ENCODE results near the gene CDC14A.

The CDC14A gene

GRCh38 chr1:100449477-100449876 is 97.2 kb downstream of the CDC14A start:
- Histone ChIP-seq H3K27me3 (no peaks in the 10 kb centered on the region), H3K36me3 (0 out of 2 replicates have a peak, but pooled peaks cover 3% of the 10 kb centered on the region), H3K4me1 (no peaks in the 10 kb centered on the region), H3K4me3 (ENCODE audit: low read depth, low read length) (no peak overlapping the region), H3K9me3 (no peaks in the 10 kb centered on the region)
- no peak for TF ChIP-seq CTCF (IDR thresholded peaks at IDR 0.05; ENCODE audit: low read depth, low read length)
- DNase-seq = no peak

GRCh38 chr1:100452641-100453040 is 100.3 kb downstream of the CDC14A start:
- H3K4me1 ChIP-seq = no peaks in the 10 kb centered on the region
- peaks cover 3% of the 10 kb centered on the region; the same call in 1 of the 2 replicates for H3K36me3 ChIP-seq
- H3K9me3 ChIP-seq = no peaks in the 10 kb centered on the region
- TF ChIP-seq CTCF (IDR thresholded peaks at IDR 0.05; ENCODE audit: low read depth, low read length) = no peak
- DNase-seq = no peak
- H3K4me3 ChIP-seq (ENCODE audit: low read depth, low read length) = no peak overlapping the region
- no peaks in the 10 kb centered on the region for H3K27me3 ChIP-seq

GRCh38 chr1:100455478-100456072 is 103.3 kb downstream of the CDC14A start:
- Histone ChIP-seq H3K9me3 (no peaks in the 10 kb centered on the region), H3K4me3 (ENCODE audit: low read depth, low read length) (no peak overlapping the region), H3K4me1 (peaks cover 5% of the 10 kb centered on the region; the same call in 1 of the 2 replicates), H3K36me3 (no peaks in the 10 kb centered on the region; the same call in 1 of the 2 replicates), H3K27me3 (no peaks in the 10 kb centered on the region)
- peak; percentile 41; the same call in 1 of the 2 replicates for TF ChIP-seq CTCF (IDR thresholded peaks at IDR 0.05; ENCODE audit: low read depth, low read length)
- no peak for DNase-seq

- Histone ChIP-seq H3K4me3 (ENCODE audit: low read depth, low read length) (no peak overlapping the region), H3K4me1 (peaks cover 5% of the 10 kb centered on the region; the same call in 1 of the 2 replicates), H3K9me3 (no peaks in the 10 kb centered on the region), H3K27me3 (no peaks in the 10 kb centered on the region), H3K36me3 (no peaks in the 10 kb centered on the region; the same call in 1 of the 2 replicates)
- DNase-seq = no peak
- no peak for TF ChIP-seq CTCF (IDR thresholded peaks at IDR 0.05; ENCODE audit: low read depth, low read length)
Measured at GRCh38 chr1:100456880-100457279, 104.6 kb downstream of the CDC14A start.

- H3K4me1 ChIP-seq = peaks cover 5% of the 10 kb centered on the region; the same call in 1 of the 2 replicates
- DNase-seq = no peak
- no peak for TF ChIP-seq CTCF (IDR thresholded peaks at IDR 0.05; ENCODE audit: low read depth, low read length)
Measured at GRCh38 chr1:100457683-100458082, 105.4 kb downstream of the CDC14A start.

GRCh38 chr1:100458661-100459357 is 106.5 kb downstream of the CDC14A start:
- Histone ChIP-seq H3K4me3 (ENCODE audit: low read depth, low read length) (no peak overlapping the region), H3K9me3 (no peaks in the 10 kb centered on the region), H3K27me3 (no peaks in the 10 kb centered on the region), H3K36me3 (no peaks in the 10 kb centered on the region; the same call in 1 of the 2 replicates), H3K4me1 (peaks cover 5% of the 10 kb centered on the region; the same call in 1 of the 2 replicates)
- no peak for TF ChIP-seq CTCF (IDR thresholded peaks at IDR 0.05; ENCODE audit: low read depth, low read length)
- no peak for DNase-seq

More at GRCh38 chr1:100457683-100458082, 105.4 kb downstream of the CDC14A start:
- Histone ChIP-seq H3K9me3 (no peaks in the 10 kb centered on the region), H3K4me3 (ENCODE audit: low read depth, low read length) (no peak overlapping the region), H3K27me3 (no peaks in the 10 kb centered on the region), H3K36me3 (no peaks in the 10 kb centered on the region; the same call in 1 of the 2 replicates)

Measured in BE2C (cell line).